ENCODE data around the gene ZNF827. TPM values are rescaled to one million over a fixed set of nuclear protein-coding genes. Genes with fewer than 3 reads are reported as not detected.

The ZNF827 gene
- polyA plus RNA-seq, 1 experiment = 15.1 TPM

Small RNA genes within 50 kb of the gene (small RNA-seq; reads per million reads assigned to genes)
- not detected for gene RF00019 (ENCODE audit: insufficient read length, low read depth, low replicate concordance)

Other genes starting within 250 kb of the ZNF827 start
- 5.8 and 12.6 TPM in 2 replicates for gene LSM6, start 236.9 kb upstream of the ZNF827 start, polyA plus RNA-seq (2011; rRNA removed)